Tibial artery (tissue), 4 donors: ENCODE results near the gene SLC37A1.
A peak's percentile ranks its signal among the peaks of the same experiment; 100 is the strongest.

Source experiments
- DNase-seq, 2 donors: peaks; one replicate each; pipeline ENCODE4 v3.0.0-alpha.2; 2019
- H3K27ac ChIP-seq, 2 donors: fragments of 200-600 bp; sonication (generic) in 1 of 2; 1 replicate in 1 of 2; 2 replicates in 1 of 2; pipeline ENCODE4 v1.5.1; 2018 to 2019; ENCODE audit warnings: mild to moderate bottlenecking in 1 of 2
- H3K27me3 ChIP-seq, 2 donors: fragments of 200-600 bp; sonication (generic) in 1 of 2; one replicate each; pipeline versions ENCODE4 v1.5.1 to v1.6.0; 2016 to 2019
- H3K36me3 ChIP-seq, 3 donors: fragments of 200-600 bp; sonication (generic) in 2 of 3; one replicate each; pipeline ENCODE4 v1.5.1; 2016 to 2019; ENCODE audit warnings: mild to moderate bottlenecking in 2 of 3
- H3K4me1 ChIP-seq, 4 donors: fragments of 200-600 bp; sonication (generic) in 2 of 4; 1 replicate in 3 of 4; 2 replicates in 1 of 4; pipeline ENCODE4 v1.5.1; 2016 to 2019
- H3K4me3 ChIP-seq, 2 donors: fragments of 200-600 bp; sonication (generic) in 1 of 2; 1 replicate in 1 of 2; 2 replicates in 1 of 2; pipeline ENCODE4 v1.5.1; 2018 to 2019; ENCODE audit warnings: mild to moderate bottlenecking in 2 of 2
- H3K9me3 ChIP-seq, 3 donors: fragments of 200-600 bp; sonication (generic) in 1 of 3; one replicate each; pipeline ENCODE4 v1.5.1; 2016 to 2019
- intact Hi-C: fragments of 100-400 bp; cut with DNase I; formaldehyde crosslinking; loops from one replicate; pipeline ENCODE4 v1.15.0; 2023; ENCODE audit warnings: low total_unique reads
- TF ChIP-seq, protein P1 (sequence below), 2 experiments: fragments of 200-600 bp in 1 of 2; fragments of 450-650 bp in 1 of 2; IDR thresholded peaks; one replicate each; pipeline ENCODE4 v1.5.1; 2017 to 2019; ENCODE audit warnings: antibody characterized with exemption in 2 of 2, mild to moderate bottlenecking in 1 of 2, moderate library complexity in 1 of 2

The SLC37A1 gene

DNA sequence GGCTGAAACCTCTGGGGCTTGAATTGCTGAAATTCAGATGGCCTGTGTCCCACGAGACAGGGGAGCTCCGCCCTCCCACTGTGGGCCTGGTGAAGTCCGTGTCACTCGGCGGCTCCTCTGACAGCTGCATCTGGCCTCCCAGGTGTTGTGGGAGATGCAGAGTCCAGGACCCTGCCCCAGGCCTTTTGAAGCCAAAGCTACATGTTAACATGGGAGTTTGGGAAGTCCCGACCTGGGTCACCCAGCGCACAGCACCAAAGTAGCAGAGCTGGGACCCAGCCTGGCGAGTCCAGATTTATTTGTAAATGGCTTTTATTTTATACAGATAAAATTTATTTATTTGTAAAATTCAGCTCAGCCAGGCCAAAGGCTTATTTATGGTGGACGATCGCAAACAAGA, 28.9 kb downstream of the SLC37A1 start:
- H3K27ac ChIP-seq: no peak overlapping the region
- no peaks in the 10 kb centered on the region for H3K4me1 ChIP-seq
- H3K36me3 ChIP-seq: peaks cover 15 to 91% (median 37%) of the 10 kb centered on the region in 3 donors
- TF ChIP-seq, protein P1, sequence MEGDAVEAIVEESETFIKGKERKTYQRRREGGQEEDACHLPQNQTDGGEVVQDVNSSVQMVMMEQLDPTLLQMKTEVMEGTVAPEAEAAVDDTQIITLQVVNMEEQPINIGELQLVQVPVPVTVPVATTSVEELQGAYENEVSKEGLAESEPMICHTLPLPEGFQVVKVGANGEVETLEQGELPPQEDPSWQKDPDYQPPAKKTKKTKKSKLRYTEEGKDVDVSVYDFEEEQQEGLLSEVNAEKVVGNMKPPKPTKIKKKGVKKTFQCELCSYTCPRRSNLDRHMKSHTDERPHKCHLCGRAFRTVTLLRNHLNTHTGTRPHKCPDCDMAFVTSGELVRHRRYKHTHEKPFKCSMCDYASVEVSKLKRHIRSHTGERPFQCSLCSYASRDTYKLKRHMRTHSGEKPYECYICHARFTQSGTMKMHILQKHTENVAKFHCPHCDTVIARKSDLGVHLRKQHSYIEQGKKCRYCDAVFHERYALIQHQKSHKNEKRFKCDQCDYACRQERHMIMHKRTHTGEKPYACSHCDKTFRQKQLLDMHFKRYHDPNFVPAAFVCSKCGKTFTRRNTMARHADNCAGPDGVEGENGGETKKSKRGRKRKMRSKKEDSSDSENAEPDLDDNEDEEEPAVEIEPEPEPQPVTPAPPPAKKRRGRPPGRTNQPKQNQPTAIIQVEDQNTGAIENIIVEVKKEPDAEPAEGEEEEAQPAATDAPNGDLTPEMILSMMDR (IDR thresholded peaks at IDR 0.05): no peak
- intact Hi-C loops: no loop called here
- H3K9me3 ChIP-seq: no peaks in the 10 kb centered on the region
- H3K4me3 ChIP-seq: no peak overlapping the region
- no peaks in the 10 kb centered on the region for H3K27me3 ChIP-seq
- peak in 1 of 2 donors; percentile 42 for DNase-seq

DNA sequence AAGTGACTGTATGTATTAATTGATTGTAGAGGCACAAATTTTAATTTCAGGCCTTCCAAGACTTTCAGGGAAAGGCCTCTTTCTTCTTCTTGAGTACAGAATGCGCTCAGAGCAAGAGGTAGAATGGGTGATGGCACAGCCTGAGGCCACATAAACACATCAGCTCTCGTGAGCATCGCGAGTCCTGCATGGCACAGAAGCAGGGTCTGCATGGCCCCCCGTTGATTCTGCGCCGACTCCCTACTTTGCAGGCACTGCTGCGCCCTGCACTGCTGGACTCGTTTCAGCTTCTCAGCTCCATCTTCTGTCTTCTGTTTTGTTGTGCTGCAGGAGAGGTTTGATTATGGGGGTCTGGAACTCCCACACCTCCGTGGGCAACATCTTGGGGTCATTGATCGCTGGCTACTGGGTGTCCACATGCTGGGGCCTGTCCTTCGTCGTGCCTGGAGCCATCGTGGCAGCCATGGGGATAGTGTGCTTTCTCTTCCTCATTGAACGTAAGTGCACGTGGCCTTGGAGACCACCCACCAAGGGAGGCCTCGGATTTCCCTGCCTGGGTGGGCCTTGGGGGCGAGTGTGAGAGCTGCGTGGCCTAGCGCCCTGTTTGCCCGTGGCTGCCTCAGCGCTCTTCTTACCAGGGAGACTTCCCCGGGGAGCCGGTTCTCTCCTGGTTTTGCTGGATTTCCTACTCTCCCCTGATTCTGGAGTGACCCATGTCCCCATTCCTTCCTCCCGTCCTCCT, 29.6 kb downstream of the SLC37A1 start:
- H3K4me1 ChIP-seq: no peaks in the 10 kb centered on the region
- H3K9me3 ChIP-seq: no peaks in the 10 kb centered on the region
- no peaks in the 10 kb centered on the region for H3K27me3 ChIP-seq
- peaks cover 15 to 98% (median 42%) of the 10 kb centered on the region in 3 donors for H3K36me3 ChIP-seq
- H3K4me3 ChIP-seq: no peak overlapping the region
- peak in 1 of 2 donors; percentile 49 for DNase-seq
- TF ChIP-seq, protein P1 (IDR thresholded peaks at IDR 0.05): no peak
- intact Hi-C loops: no loop called here
- no peak overlapping the region for H3K27ac ChIP-seq

DNA sequence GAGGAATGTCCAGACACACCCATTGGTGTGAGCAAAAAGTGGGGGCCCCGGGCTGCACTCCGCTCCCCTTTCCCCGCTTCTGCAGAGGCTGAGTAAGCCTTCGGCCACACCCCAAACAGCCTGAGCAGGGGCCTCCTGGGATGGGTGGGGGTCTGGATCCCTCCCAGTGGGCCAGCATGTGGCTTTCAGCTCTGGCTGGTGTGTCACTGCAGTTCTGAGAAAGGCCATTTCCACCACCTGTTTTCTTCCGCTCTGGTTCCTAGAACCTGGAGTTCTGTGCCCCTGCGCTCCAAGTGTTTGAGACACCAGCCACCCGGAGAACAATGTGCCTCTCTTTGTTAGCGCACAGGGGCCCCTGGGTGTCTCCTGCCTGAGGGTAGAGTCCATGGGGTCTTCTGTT, 30.9 kb downstream of the SLC37A1 start:
- intact Hi-C loops: no loop called here
- Histone ChIP-seq H3K27me3 (no peaks in the 10 kb centered on the region), H3K4me3 (no peak overlapping the region), H3K27ac (no peak overlapping the region), H3K9me3 (no peaks in the 10 kb centered on the region), H3K36me3 (peaks cover 15 to 100% (median 47%) of the 10 kb centered on the region in 3 donors), H3K4me1 (no peaks in the 10 kb centered on the region)
- DNase-seq: peak in 1 of 2 donors; percentile 56
- TF ChIP-seq, protein P1 (IDR thresholded peaks at IDR 0.05): no peak

DNA sequence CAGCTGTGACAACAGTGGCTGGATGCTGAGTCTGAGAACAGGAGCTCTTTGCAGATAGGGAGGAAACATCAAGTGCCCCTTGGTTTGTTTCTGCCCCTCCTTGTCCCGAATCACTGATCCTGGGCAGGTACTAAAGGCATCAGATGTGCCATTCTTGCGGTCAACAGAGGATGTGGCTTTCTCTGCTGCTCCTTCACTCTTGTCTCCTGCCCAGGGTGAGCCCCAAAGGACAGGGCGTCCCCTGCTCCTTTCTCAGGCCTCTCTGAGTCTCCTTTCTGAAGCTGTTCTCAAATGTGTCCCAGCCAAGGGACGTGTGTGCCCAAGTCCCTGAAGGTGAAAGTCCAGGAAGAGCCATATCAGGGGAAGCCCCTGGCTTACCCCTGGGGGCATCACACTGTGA, 31.7 kb downstream of the SLC37A1 start:
- intact Hi-C loops: no loop called here
- H3K36me3 ChIP-seq: peaks cover 15 to 93% (median 47%) of the 10 kb centered on the region in 3 donors
- TF ChIP-seq, protein P1 (IDR thresholded peaks at IDR 0.05): no peak
- no peak for DNase-seq
- H3K4me1 ChIP-seq: no peaks in the 10 kb centered on the region
- no peak overlapping the region for H3K27ac ChIP-seq
- no peak overlapping the region for H3K4me3 ChIP-seq
- H3K27me3 ChIP-seq: no peaks in the 10 kb centered on the region
- H3K9me3 ChIP-seq: no peaks in the 10 kb centered on the region

DNA sequence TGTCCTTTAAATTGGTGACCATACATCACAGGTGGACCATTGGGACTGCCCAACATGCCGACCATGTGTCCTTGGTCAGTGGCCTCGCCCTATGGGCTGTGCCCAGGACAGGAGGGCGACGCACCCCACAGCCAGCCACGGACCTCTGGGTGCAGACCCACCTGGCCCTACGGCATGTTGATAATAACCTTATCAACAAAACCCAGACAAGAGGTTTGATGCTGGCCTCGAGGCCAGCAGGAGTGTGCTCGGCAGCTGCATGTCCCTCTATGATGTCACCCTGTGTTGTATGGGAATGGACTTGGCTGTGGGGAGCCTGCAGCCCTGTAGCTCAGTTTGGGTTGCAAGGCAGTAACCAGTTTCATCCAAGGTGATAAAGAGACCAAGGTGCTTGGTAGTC, 32.1 kb downstream of the SLC37A1 start:
- no peaks in the 10 kb centered on the region for H3K27me3 ChIP-seq
- H3K4me1 ChIP-seq: no peaks in the 10 kb centered on the region
- H3K27ac ChIP-seq: no peak overlapping the region
- H3K4me3 ChIP-seq: no peak overlapping the region
- TF ChIP-seq, protein P1 (IDR thresholded peaks at IDR 0.05): no peak
- intact Hi-C loops: no loop called here
- no peak for DNase-seq
- H3K36me3 ChIP-seq: peaks cover 15 to 93% (median 47%) of the 10 kb centered on the region in 3 donors
- no peaks in the 10 kb centered on the region for H3K9me3 ChIP-seq
